ENCODE data around the gene VTA1.
"Not testable (repeated sequence)": the region's sequence is repeated elsewhere in the genome, so short reads cannot be mapped to it uniquely, and the experiment has no call there.

The VTA1 gene

GRCh38 chr6:142232206-142233044, 85.4 kb downstream of the VTA1 start:
- TF ChIP-seq FOXK2 (IDR thresholded peaks at IDR 0.05): peak; percentile 77; the same call in 1 of the 2 replicates
- CTCF ChIA-PET: interaction anchor here (0.5 to 1.6 kb wide), 10 partner anchors 11 to 157 kb away, joined by 3 to 15 read pairs (median 4); no protein-coding TSS in a partner anchor
- POLR2A ChIA-PET; DNase-seq (ENCODE audit: extremely low spot score): not testable (repeated sequence)

- ChIA-PET POLR2A (no interaction called here), CTCF (interaction anchor here (0.6 kb wide), 1 partner anchor 26 kb away, joined by 3 read pairs; no protein-coding TSS in a partner anchor)
- DNase-seq (ENCODE audit: extremely low spot score): no peak
- TF ChIP-seq FOXK2 (IDR thresholded peaks at IDR 0.05): no peak
- no peak for TF ChIP-seq NFRKB (IDR thresholded peaks at IDR 0.05)
- no peak for TF ChIP-seq L3MBTL2 (conservative IDR thresholded peaks at IDR 0.05)
- TF ChIP-seq, protein P1, sequence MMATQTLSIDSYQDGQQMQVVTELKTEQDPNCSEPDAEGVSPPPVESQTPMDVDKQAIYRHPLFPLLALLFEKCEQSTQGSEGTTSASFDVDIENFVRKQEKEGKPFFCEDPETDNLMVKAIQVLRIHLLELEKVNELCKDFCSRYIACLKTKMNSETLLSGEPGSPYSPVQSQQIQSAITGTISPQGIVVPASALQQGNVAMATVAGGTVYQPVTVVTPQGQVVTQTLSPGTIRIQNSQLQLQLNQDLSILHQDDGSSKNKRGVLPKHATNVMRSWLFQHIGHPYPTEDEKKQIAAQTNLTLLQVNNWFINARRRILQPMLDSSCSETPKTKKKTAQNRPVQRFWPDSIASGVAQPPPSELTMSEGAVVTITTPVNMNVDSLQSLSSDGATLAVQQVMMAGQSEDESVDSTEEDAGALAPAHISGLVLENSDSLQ (IDR thresholded peaks at IDR 0.05): no peak; the same call in 1 of the 2 replicates
- TF ChIP-seq FOXM1 (IDR thresholded peaks at IDR 0.05; ENCODE audit: borderline replicate concordance): no peak
- no peak for TF ChIP-seq CTBP1 (IDR thresholded peaks at IDR 0.05; ENCODE audit: borderline replicate concordance)
- no peak for TF ChIP-seq HDGF (IDR thresholded peaks at IDR 0.05; ENCODE audit: borderline replicate concordance)
- no peak for TF ChIP-seq TARDBP (IDR thresholded peaks at IDR 0.05)
- no peak for TF ChIP-seq ELF4 (IDR thresholded peaks at IDR 0.05)
- TF ChIP-seq LEF1 (IDR thresholded peaks at IDR 0.05; ENCODE audit: borderline replicate concordance): no peak
- no peak for TF ChIP-seq SP1 (IDR thresholded peaks at IDR 0.05)
- TF ChIP-seq ZNF384 (IDR thresholded peaks at IDR 0.05): no peak
- TF ChIP-seq FOXA1 (IDR thresholded peaks at IDR 0.05): no peak
- no peak for TF ChIP-seq SUZ12 (IDR thresholded peaks at IDR 0.05)
- no peak for TF ChIP-seq BHLHE40 (IDR thresholded peaks at IDR 0.05; ENCODE audit: borderline replicate concordance)
- TF ChIP-seq ARNT (IDR thresholded peaks at IDR 0.05): no peak
Measured at GRCh38 chr6:142233945-142234682, 87.1 kb downstream of the VTA1 start.

GRCh38 chr6:142235272-142235671, 88.2 kb downstream of the VTA1 start:
- ChIA-PET POLR2A (no interaction called here), CTCF (no interaction called here)
- TF ChIP-seq L3MBTL2 (conservative IDR thresholded peaks at IDR 0.05) (no peak), HDGF (IDR thresholded peaks at IDR 0.05; ENCODE audit: borderline replicate concordance) (no peak), SUZ12 (IDR thresholded peaks at IDR 0.05) (no peak), CTBP1 (IDR thresholded peaks at IDR 0.05; ENCODE audit: borderline replicate concordance) (no peak), FOXM1 (IDR thresholded peaks at IDR 0.05; ENCODE audit: borderline replicate concordance) (no peak), ZNF384 (IDR thresholded peaks at IDR 0.05) (no peak), FOXA1 (IDR thresholded peaks at IDR 0.05) (no peak), TARDBP (IDR thresholded peaks at IDR 0.05) (no peak), ARNT (IDR thresholded peaks at IDR 0.05) (no peak), BHLHE40 (IDR thresholded peaks at IDR 0.05; ENCODE audit: borderline replicate concordance) (no peak), LEF1 (IDR thresholded peaks at IDR 0.05; ENCODE audit: borderline replicate concordance) (no peak), FOXK2 (IDR thresholded peaks at IDR 0.05) (no peak), ELF4 (IDR thresholded peaks at IDR 0.05) (no peak), NFRKB (IDR thresholded peaks at IDR 0.05) (no peak)
- TF ChIP-seq, protein P1 (IDR thresholded peaks at IDR 0.05): no peak
- DNase-seq (ENCODE audit: extremely low spot score): no peak

GRCh38 chr6:142235791-142236190, 88.7 kb downstream of the VTA1 start:
- ChIA-PET CTCF (no interaction called here), POLR2A (no interaction called here)
- no peak for TF ChIP-seq SP1 (IDR thresholded peaks at IDR 0.05)
- TF ChIP-seq, protein P1 (IDR thresholded peaks at IDR 0.05): no peak
- no peak for TF ChIP-seq SUZ12 (IDR thresholded peaks at IDR 0.05)
- no peak for TF ChIP-seq HDGF (IDR thresholded peaks at IDR 0.05; ENCODE audit: borderline replicate concordance)
- no peak for TF ChIP-seq NFRKB (IDR thresholded peaks at IDR 0.05)
- DNase-seq (ENCODE audit: extremely low spot score): no peak

DNA sequence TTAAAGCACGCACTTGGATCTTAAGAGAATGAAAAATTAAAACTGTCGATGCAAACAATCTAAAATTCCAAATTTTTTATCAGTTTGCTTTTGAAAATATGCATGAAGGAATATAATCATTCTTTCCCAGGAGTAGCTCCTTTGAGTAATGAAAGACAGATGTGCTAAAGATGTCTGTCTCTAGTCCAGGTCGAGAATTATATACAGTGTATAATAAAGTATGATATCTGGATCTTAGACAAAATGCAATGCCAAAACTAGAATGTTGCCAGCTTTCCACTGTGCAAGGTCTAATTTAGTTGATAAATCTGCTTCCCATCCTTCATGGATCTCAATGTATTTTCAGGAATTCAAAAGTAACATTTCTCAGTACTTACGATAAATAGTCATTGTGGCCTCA, 89.6 kb downstream of the VTA1 start:
- ChIA-PET CTCF (interaction anchor here (0.7 kb wide), 1 partner anchor 16 kb away, joined by 4 read pairs; no protein-coding TSS in a partner anchor), POLR2A (no interaction called here)
- no peak for DNase-seq (ENCODE audit: extremely low spot score)
- no peak for TF ChIP-seq L3MBTL2 (conservative IDR thresholded peaks at IDR 0.05)
- no peak for TF ChIP-seq ARNT (IDR thresholded peaks at IDR 0.05)
- no peak for TF ChIP-seq FOXA1 (IDR thresholded peaks at IDR 0.05)
- no peak for TF ChIP-seq NFRKB (IDR thresholded peaks at IDR 0.05)
- TF ChIP-seq SUZ12 (IDR thresholded peaks at IDR 0.05): no peak
- no peak for TF ChIP-seq LEF1 (IDR thresholded peaks at IDR 0.05; ENCODE audit: borderline replicate concordance)
- no peak for TF ChIP-seq SP1 (IDR thresholded peaks at IDR 0.05)
- TF ChIP-seq FOXK2 (IDR thresholded peaks at IDR 0.05): no peak
- no peak for TF ChIP-seq TARDBP (IDR thresholded peaks at IDR 0.05)
- no peak for TF ChIP-seq HDGF (IDR thresholded peaks at IDR 0.05; ENCODE audit: borderline replicate concordance)

- ChIA-PET CTCF (no interaction called here), POLR2A (no interaction called here)
- DNase-seq (ENCODE audit: extremely low spot score): no peak
- TF ChIP-seq, protein P1 (IDR thresholded peaks at IDR 0.05): no peak
- TF ChIP-seq ZNF384 (IDR thresholded peaks at IDR 0.05): no peak
- TF ChIP-seq FOXA1 (IDR thresholded peaks at IDR 0.05): no peak
- TF ChIP-seq NFRKB (IDR thresholded peaks at IDR 0.05): no peak
- no peak for TF ChIP-seq SUZ12 (IDR thresholded peaks at IDR 0.05)
- no peak for TF ChIP-seq TARDBP (IDR thresholded peaks at IDR 0.05)
- TF ChIP-seq ARNT (IDR thresholded peaks at IDR 0.05): no peak
- no peak for TF ChIP-seq HDGF (IDR thresholded peaks at IDR 0.05; ENCODE audit: borderline replicate concordance)
- no peak for TF ChIP-seq SP1 (IDR thresholded peaks at IDR 0.05)
- no peak for TF ChIP-seq L3MBTL2 (conservative IDR thresholded peaks at IDR 0.05)
- no peak for TF ChIP-seq FOXK2 (IDR thresholded peaks at IDR 0.05)
- no peak for TF ChIP-seq BHLHE40 (IDR thresholded peaks at IDR 0.05; ENCODE audit: borderline replicate concordance)
- TF ChIP-seq LEF1 (IDR thresholded peaks at IDR 0.05; ENCODE audit: borderline replicate concordance): no peak
- TF ChIP-seq ELF4 (IDR thresholded peaks at IDR 0.05): no peak
- TF ChIP-seq FOXM1 (IDR thresholded peaks at IDR 0.05; ENCODE audit: borderline replicate concordance): no peak
- TF ChIP-seq CTBP1 (IDR thresholded peaks at IDR 0.05; ENCODE audit: borderline replicate concordance): no peak
Measured at GRCh38 chr6:142238881-142239280, 91.8 kb downstream of the VTA1 start.

All from HEK293T (cell line).